Vagina (tissue), 2 donors: ENCODE measurements around the gene CAPN3. TPM values are rescaled to one million over a fixed set of nuclear protein-coding genes. Genes with fewer than 3 reads are reported as not detected.

Experiments used
- DNase-seq, 2 donors: peaks; one replicate each; pipeline ENCODE4 v3.0.0-alpha.2; 2017; ENCODE audit errors: extremely low spot score in 2 of 2
- H3K27ac ChIP-seq: fragments of 200-600 bp; sonication (generic); one replicate; pipeline ENCODE4 v1.5.1; 2019
- H3K27me3 ChIP-seq: fragments of 200-600 bp; sonication (generic); one replicate; pipeline ENCODE4 v1.5.1; 2019
- H3K36me3 ChIP-seq, 2 donors: fragments of 200-600 bp; sonication (generic); one replicate each; pipeline ENCODE4 v1.5.1; 2017 to 2019
- H3K4me1 ChIP-seq: fragments of 200-600 bp; sonication (generic); one replicate; pipeline ENCODE4 v1.5.1; 2019
- H3K4me3 ChIP-seq, 2 donors: fragments of 200-600 bp; sonication (generic); 1 replicate in 1 of 2; 2 replicates in 1 of 2; pipeline ENCODE4 v1.5.1; 2016 to 2019
- H3K9me3 ChIP-seq: fragments of 200-600 bp; sonication (generic); one replicate; pipeline ENCODE4 v1.5.1; 2019
- POLR2A ChIP-seq, 2 donors: fragments of 450-650 bp; IDR thresholded peaks; one replicate each; pipeline ENCODE4 v1.6.1; 2017; ENCODE audit warnings: antibody characterized with exemption in 2 of 2, mild to moderate bottlenecking in 2 of 2, moderate library complexity in 2 of 2
- POLR2AphosphoS5 ChIP-seq, 2 donors: sonication (generic); formaldehyde crosslinking; IDR thresholded peaks; one replicate each; pipeline ENCODE4 v1.9.0; 2017; ENCODE audit warnings: antibody characterized with exemption in 2 of 2, mild to moderate bottlenecking in 2 of 2, low read depth in 1 of 2; ENCODE audit not compliant: insufficient read depth in 1 of 2
- intact Hi-C: fragments of 100-400 bp; cut with DNase I; formaldehyde crosslinking; loops from one replicate; pipeline ENCODE4 v1.15.1; 2023
- total RNA-seq: library from RNA; depleted of rRNA; stranded (reverse); fragments of >200 nt; gene quantifications from one replicate; pipeline ENCODE4 v1.2.3, GENCODE V29; 2016
- TF ChIP-seq, protein P1 (sequence below), 3 experiments: fragments of 450-650 bp in 2 of 3; fragments of 200-600 bp in 1 of 3; sonication (generic) in 1 of 3; IDR thresholded peaks; one replicate each; pipeline ENCODE4 v1.5.1; 2017 to 2019; ENCODE audit warnings: antibody characterized with exemption in 3 of 3, mild to moderate bottlenecking in 2 of 3, moderate library complexity in 2 of 3

The CAPN3 gene
- total RNA-seq, 1 donor from 2014 or later = 18.4 TPM

- no peak for DNase-seq
- peaks cover 10% of the 10 kb centered on the region for H3K4me1 ChIP-seq
- H3K36me3 ChIP-seq = peaks cover 0 to 18% of the 10 kb centered on the region in 2 donors
- no peak overlapping the region for H3K4me3 ChIP-seq
- H3K27ac ChIP-seq = no peak overlapping the region
- intact Hi-C loops = no loop called here
- TF ChIP-seq POLR2AphosphoS5 (IDR thresholded peaks at IDR 0.05; ENCODE audit: insufficient read depth in 1 of 2, low read depth in 1 of 2) (no peak), POLR2A (IDR thresholded peaks at IDR 0.05) (no peak)
- TF ChIP-seq, protein P1, sequence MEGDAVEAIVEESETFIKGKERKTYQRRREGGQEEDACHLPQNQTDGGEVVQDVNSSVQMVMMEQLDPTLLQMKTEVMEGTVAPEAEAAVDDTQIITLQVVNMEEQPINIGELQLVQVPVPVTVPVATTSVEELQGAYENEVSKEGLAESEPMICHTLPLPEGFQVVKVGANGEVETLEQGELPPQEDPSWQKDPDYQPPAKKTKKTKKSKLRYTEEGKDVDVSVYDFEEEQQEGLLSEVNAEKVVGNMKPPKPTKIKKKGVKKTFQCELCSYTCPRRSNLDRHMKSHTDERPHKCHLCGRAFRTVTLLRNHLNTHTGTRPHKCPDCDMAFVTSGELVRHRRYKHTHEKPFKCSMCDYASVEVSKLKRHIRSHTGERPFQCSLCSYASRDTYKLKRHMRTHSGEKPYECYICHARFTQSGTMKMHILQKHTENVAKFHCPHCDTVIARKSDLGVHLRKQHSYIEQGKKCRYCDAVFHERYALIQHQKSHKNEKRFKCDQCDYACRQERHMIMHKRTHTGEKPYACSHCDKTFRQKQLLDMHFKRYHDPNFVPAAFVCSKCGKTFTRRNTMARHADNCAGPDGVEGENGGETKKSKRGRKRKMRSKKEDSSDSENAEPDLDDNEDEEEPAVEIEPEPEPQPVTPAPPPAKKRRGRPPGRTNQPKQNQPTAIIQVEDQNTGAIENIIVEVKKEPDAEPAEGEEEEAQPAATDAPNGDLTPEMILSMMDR (IDR thresholded peaks at IDR 0.05) = no peak
- H3K27me3 ChIP-seq = no peaks in the 10 kb centered on the region
- H3K9me3 ChIP-seq = no peaks in the 10 kb centered on the region
These were observed 43.3 kb downstream of the CAPN3 start for GRCh38 chr15:42402455-42403205.

- no peak for DNase-seq
- H3K4me3 ChIP-seq = no peak overlapping the region
- no peak overlapping the region for H3K27ac ChIP-seq
- no peaks in the 10 kb centered on the region for H3K27me3 ChIP-seq
- H3K36me3 ChIP-seq = peaks cover 0 to 18% of the 10 kb centered on the region in 2 donors
- H3K9me3 ChIP-seq = no peaks in the 10 kb centered on the region
- TF ChIP-seq POLR2A (IDR thresholded peaks at IDR 0.05) (no peak), POLR2AphosphoS5 (IDR thresholded peaks at IDR 0.05; ENCODE audit: insufficient read depth in 1 of 2, low read depth in 1 of 2) (no peak)
- TF ChIP-seq, protein P1 (IDR thresholded peaks at IDR 0.05) = no peak
- intact Hi-C loops = no loop called here
- H3K4me1 ChIP-seq = peaks cover 10% of the 10 kb centered on the region
These were observed 44.1 kb downstream of the CAPN3 start for GRCh38 chr15:42403389-42403788.

DNA sequence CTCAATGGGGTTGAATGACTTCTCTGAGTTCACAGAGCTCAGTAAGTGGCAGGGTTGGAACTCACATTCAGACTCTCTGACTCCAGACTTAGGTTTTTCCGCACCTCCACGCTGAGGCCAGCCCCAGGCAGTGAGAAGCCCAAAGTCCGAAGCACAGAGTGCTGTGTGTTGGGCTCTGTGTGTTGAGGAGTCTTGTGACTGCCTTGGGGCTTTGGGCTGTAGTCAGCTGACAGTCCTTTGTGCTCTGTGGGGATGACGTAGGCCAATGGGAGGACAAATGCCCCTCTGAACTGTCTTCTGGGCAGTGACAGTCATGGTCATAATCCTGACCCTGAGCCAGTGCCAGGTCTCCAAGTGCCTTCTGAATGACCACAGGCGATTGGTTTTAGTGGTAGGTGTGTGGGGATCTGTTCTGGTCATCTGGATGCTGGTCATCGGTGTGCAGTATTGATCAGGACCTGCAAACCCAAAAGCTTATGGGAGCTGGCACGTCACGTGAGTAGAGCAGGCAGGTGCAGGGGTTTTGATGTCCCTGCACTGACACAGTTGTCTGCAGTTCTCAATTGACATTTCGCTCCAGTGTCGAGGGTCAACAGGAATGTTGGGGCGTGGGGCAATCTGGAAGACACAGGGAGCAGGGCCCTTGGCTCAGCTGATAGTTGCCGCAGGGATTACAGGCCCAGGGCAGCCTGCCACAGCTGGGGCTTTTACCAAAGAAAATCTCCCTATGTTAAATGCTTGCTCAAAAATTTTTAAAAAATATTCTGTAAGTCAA lies 45.3 kb downstream of the CAPN3 start:
- no peak for DNase-seq
- Histone ChIP-seq H3K36me3 (peaks cover 0 to 13% of the 10 kb centered on the region in 2 donors), H3K27me3 (no peaks in the 10 kb centered on the region), H3K4me1 (peaks cover 10% of the 10 kb centered on the region), H3K9me3 (no peaks in the 10 kb centered on the region), H3K4me3 (no peak overlapping the region), H3K27ac (no peak overlapping the region)
- intact Hi-C loops = no loop called here
- no peak for TF ChIP-seq POLR2A (IDR thresholded peaks at IDR 0.05)
- TF ChIP-seq POLR2AphosphoS5 (IDR thresholded peaks at IDR 0.05; ENCODE audit: insufficient read depth in 1 of 2, low read depth in 1 of 2) = no peak
- TF ChIP-seq, protein P1 (IDR thresholded peaks at IDR 0.05) = no peak

- peaks cover 10% of the 10 kb centered on the region for H3K4me1 ChIP-seq
- no peak overlapping the region for H3K4me3 ChIP-seq
- no peak overlapping the region for H3K27ac ChIP-seq
- H3K27me3 ChIP-seq = no peaks in the 10 kb centered on the region
- H3K36me3 ChIP-seq = peaks cover 0 to 8% of the 10 kb centered on the region in 2 donors
- intact Hi-C loops = no loop called here
- no peak for DNase-seq
- no peak for TF ChIP-seq POLR2A (IDR thresholded peaks at IDR 0.05)
- TF ChIP-seq, protein P1 (IDR thresholded peaks at IDR 0.05) = no peak
- no peak for TF ChIP-seq POLR2AphosphoS5 (IDR thresholded peaks at IDR 0.05; ENCODE audit: insufficient read depth in 1 of 2, low read depth in 1 of 2)
- H3K9me3 ChIP-seq = no peaks in the 10 kb centered on the region
These were observed 46.7 kb downstream of the CAPN3 start for GRCh38 chr15:42405863-42406482.
